Spleen (tissue), 11 donors: ENCODE results near the gene BSCL2. TPM values are rescaled to one million over a fixed set of nuclear protein-coding genes. Genes with fewer than 3 reads are reported as not detected.

Experiments
- DNase-seq: peaks from one replicate; pipeline ENCODE4 v3.0.0-alpha.2; 2020
- H3K27ac ChIP-seq, 8 donors: fragments of 200-600 bp; sonication (generic) in 7 of 8; 1 replicate in 4 of 8; 2 replicates in 4 of 8; pipeline versions ENCODE4 v1.5.0 to v1.8.0; 2016 to 2021; ENCODE audit warnings: inconsistent platforms in 4 of 8, mild to moderate bottlenecking in 4 of 8, moderate library complexity in 1 of 8
- H3K27me3 ChIP-seq, 7 donors: fragments of 200-600 bp; sonication (generic) in 6 of 7; replicated peaks in 1 of 7; 1 replicate in 4 of 7; 2 replicates in 3 of 7; pipeline versions ENCODE4 v1.5.0 to v1.8.0; 2016 to 2021; ENCODE audit warnings: inconsistent platforms in 3 of 7, mild to moderate bottlenecking in 1 of 7
- H3K36me3 ChIP-seq, 6 donors: fragments of 200-600 bp; sonication (generic) in 5 of 6; 1 replicate in 4 of 6; 2 replicates in 2 of 6; pipeline versions ENCODE4 v1.5.0 to v1.8.0; 2016 to 2021; ENCODE audit warnings: inconsistent platforms in 2 of 6
- H3K4me1 ChIP-seq, 6 donors: fragments of 200-600 bp; sonication (generic) in 5 of 6; 1 replicate in 3 of 6; 2 replicates in 3 of 6; pipeline versions ENCODE4 v1.5.0 to v1.8.0; 2016 to 2021; ENCODE audit warnings: inconsistent platforms in 3 of 6
- H3K4me3 ChIP-seq, 8 donors: fragments of 200-600 bp; sonication (generic) in 7 of 8; 1 replicate in 4 of 8; 2 replicates in 4 of 8; pipeline versions ENCODE4 v1.5.0 to v1.8.0; 2016 to 2021; ENCODE audit warnings: inconsistent platforms in 4 of 8, mild to moderate bottlenecking in 4 of 8, moderate library complexity in 2 of 8
- H3K9me3 ChIP-seq, 8 donors: fragments of 200-600 bp; sonication (generic) in 7 of 8; 1 replicate in 4 of 8; 2 replicates in 4 of 8; pipeline versions ENCODE4 v1.5.0 to v1.8.0; 2016 to 2021; ENCODE audit warnings: inconsistent platforms in 4 of 8
- POLR2A ChIP-seq, 3 donors: fragments of 450-650 bp; IDR thresholded peaks; one replicate each; pipeline ENCODE4 v1.5.1; 2017; ENCODE audit warnings: antibody characterized with exemption in 3 of 3, mild to moderate bottlenecking in 1 of 3
- POLR2AphosphoS5 ChIP-seq, 3 donors: sonication (generic); formaldehyde crosslinking; IDR thresholded peaks; one replicate each; pipeline ENCODE4 v1.5.1; 2017; ENCODE audit warnings: antibody characterized with exemption in 3 of 3
- WGBS, 5 donors: extraction: QIAGEN DNeasy Blood & Tissue Kit in 3 of 5; methylation state at CpG; one replicate each; pipeline versions ENCODE4 v1.1.5 to v1.1.7; 2013 to 2018; 5-methylcytosine and 5-hydroxymethylcytosine counted together
- intact Hi-C: fragments of 100-400 bp; cut with DNase I; formaldehyde crosslinking; loops from one replicate; pipeline ENCODE4 v1.15.0; 2023; ENCODE audit warnings: low total_unique reads
- polyA plus RNA-seq, 3 donors: library from polyadenylated mRNA; stranded (reverse); fragments of 200-250 nt; gene quantifications; one replicate each; pipeline ENCODE4 v1.2.1, GENCODE V29; 2013
- total RNA-seq, 7 donors: library from RNA; depleted of rRNA in 3 of 7; stranded (reverse); fragments of >200 nt in 3 of 7; fragmentation: NEBNext Ultra II Directional in 4 of 7; extraction: Animal tissue kit (Norgen Biotek cat#: 25700) in 4 of 7; gene quantifications; one replicate each; pipeline versions ENCODE4 v1.1.0 to v1.2.1, GENCODE V29; 2016 to 2021
- TF ChIP-seq, protein P1 (sequence below), 11 experiments: fragments of 200-600 bp in 7 of 11; fragments of 450-650 bp in 4 of 11; sonication (generic) in 4 of 11; IDR thresholded peaks in 8 of 11; conservative IDR thresholded peaks in 3 of 11; 1 replicate in 7 of 11; 2 replicates in 4 of 11; pipeline versions ENCODE4 v1.4.0 to v1.8.0; 2016 to 2021; ENCODE audit warnings: antibody characterized with exemption in 11 of 11, inconsistent platforms in 4 of 11, mild to moderate bottlenecking in 1 of 11
- donor health status: healthy with polysubstance abuse.
- donor health status: DM: no; HTN: no; CAD: no; lungs with moderate emphysema.
- donor health status: DM: no; HTN: no; CAD: no.
- donor health status: Bipolar disorder and iron deficiency.
- donor health status: healthy.
- donor health status: DM: no; HTN: no; CAD: no.
- donor health status: DM: yes; HTN: yes; CAD: no.

The BSCL2 gene
- total and polyA plus RNA-seq, 10 donors: 25.6 to 66.0 (median 43.0) TPM

DNA sequence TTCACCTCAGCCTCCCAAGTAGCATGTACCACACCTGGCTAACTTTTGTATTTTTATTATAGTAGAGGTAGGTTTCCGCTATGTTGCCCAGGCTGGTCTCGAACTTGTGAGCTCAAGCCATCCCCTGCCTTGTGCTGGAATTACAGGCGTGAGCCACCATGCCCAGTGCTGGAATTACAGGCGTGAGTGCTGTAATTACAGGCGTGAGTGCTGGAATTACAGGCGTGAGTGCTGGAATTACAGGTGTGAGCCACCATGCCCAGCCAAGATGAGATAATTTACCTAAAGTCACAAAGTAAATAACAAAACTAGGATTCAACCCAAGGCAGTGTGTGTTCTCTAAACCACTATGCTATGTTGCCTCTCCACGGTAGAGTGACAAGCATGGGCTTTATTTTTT, 24.7 kb downstream of the BSCL2 start:
- no peaks in the 10 kb centered on the region for H3K9me3 ChIP-seq
- H3K27ac ChIP-seq: no peak overlapping the region
- H3K4me3 ChIP-seq: no peak overlapping the region
- peaks cover 1 to 10% (median 4%) of the 10 kb centered on the region in 7 donors for H3K27me3 ChIP-seq
- H3K4me1 ChIP-seq: peaks cover 15 to 36% (median 21%) of the 10 kb centered on the region in 6 donors
- WGBS, 5 donors: 91 to 96% (median 95%) methylated on average over 7 of the region's 7 CpGs
- intact Hi-C loops: no loop called here
- H3K36me3 ChIP-seq: peaks cover 0 to 6% (median 3%) of the 10 kb centered on the region in 6 donors
- TF ChIP-seq POLR2AphosphoS5 (IDR thresholded peaks at IDR 0.05) (no peak), POLR2A (IDR thresholded peaks at IDR 0.05) (no peak)
- TF ChIP-seq, protein P1, sequence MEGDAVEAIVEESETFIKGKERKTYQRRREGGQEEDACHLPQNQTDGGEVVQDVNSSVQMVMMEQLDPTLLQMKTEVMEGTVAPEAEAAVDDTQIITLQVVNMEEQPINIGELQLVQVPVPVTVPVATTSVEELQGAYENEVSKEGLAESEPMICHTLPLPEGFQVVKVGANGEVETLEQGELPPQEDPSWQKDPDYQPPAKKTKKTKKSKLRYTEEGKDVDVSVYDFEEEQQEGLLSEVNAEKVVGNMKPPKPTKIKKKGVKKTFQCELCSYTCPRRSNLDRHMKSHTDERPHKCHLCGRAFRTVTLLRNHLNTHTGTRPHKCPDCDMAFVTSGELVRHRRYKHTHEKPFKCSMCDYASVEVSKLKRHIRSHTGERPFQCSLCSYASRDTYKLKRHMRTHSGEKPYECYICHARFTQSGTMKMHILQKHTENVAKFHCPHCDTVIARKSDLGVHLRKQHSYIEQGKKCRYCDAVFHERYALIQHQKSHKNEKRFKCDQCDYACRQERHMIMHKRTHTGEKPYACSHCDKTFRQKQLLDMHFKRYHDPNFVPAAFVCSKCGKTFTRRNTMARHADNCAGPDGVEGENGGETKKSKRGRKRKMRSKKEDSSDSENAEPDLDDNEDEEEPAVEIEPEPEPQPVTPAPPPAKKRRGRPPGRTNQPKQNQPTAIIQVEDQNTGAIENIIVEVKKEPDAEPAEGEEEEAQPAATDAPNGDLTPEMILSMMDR (IDR thresholded peaks at IDR 0.05 in 8 of 11, conservative IDR thresholded peaks at IDR 0.05 in 3 of 11): no peak
- DNase-seq: no peak

DNA sequence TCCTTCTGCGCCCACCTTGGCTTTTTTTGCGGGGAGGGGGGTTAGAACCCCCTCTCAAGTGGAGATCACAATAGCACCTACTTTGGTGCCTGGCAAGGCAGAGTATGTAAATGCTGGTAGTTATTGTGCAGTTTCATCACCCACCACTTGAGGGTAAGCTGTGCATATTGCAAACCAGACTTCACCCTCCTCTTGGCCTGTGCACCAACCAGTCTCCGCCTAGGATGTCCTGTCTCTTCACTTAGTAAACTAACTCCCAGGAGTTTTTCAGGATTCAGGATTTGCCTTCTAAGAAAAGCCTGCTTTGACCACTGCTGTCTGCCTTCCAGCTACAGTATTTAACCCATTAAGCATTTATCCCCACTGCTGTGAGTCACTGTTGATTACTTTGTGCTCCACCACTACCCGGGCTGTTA, 26.4 kb downstream of the BSCL2 start:
- WGBS, 5 donors: 44 to 70% (median 59%) methylated on average over 4 of the region's 4 CpGs
- Histone ChIP-seq H3K27me3 (no peaks in the 10 kb centered on the region), H3K27ac (peak overlapping the region in 3 of 8 donors; percentile 19 to 64 (median 26)), H3K4me3 (no peak overlapping the region), H3K36me3 (peaks cover 0 to 23% (median 20%) of the 10 kb centered on the region in 6 donors), H3K4me1 (peaks cover 17 to 49% (median 34%) of the 10 kb centered on the region in 6 donors), H3K9me3 (no peaks in the 10 kb centered on the region)
- no peak for DNase-seq
- intact Hi-C loops: no loop called here
- TF ChIP-seq POLR2A (IDR thresholded peaks at IDR 0.05) (no peak), POLR2AphosphoS5 (IDR thresholded peaks at IDR 0.05) (no peak)
- TF ChIP-seq, protein P1 (IDR thresholded peaks at IDR 0.05 in 8 of 11, conservative IDR thresholded peaks at IDR 0.05 in 3 of 11): peak in 10 of 11 experiments; percentile 10 to 59 (median 47)

DNA sequence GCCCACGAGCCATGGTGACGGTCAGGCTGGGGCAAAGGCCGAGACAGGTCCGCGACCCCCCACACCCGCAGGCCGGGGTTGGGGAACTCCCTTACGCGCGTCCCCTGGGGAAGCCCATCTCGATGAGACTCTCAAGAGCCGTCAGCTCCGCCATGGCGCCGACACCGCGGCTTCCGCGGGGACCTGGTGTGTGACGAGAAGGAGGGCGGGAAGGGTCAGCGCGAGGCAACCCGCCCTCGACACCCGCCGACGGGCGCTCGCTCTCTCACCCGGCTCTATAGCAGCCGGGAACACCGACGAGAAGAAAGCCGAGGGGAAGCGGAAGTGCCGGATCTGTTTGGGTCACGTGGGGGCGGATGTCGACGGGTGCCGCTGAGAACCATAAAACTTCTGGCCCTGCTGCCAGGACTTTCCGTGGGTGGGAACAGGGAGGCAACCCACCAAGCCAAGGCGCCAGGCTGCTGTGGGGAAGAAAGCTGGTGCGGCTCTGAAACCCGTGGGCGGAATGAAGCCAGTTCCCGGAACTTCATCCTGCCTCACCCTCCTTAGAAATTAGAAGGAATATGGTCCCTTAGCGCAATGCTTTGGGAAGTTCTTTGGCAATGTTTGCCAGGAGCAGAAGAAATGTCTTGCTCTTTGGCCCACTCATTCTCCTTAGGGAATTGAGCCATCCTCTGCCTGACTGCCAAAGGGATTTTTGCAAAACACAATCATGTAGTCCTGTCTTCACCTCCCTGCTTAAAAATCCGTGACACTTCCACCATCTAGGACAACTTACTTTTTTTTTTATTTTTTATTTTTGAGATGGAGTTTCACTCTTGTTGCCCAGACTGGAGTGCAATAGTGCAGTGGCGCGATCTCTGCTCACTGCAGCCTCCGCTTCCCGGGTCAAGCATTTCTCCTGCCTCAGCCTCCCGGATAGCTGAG, 28.2 kb downstream of the BSCL2 start, which contains the start of gene UBXN1:
Gene UBXN1 (minus strand): TSS at position 304 of the 927 bp plus-strand sequence. CDS start 150 bp downstream, at position 154.
- DNase-seq: peak; percentile 96
- peak within 1 kb of the TSS; percentile 77 to 99 (median 96) for H3K4me3 ChIP-seq
- H3K27ac ChIP-seq: peak within 1 kb of the TSS; percentile 76 to 96 (median 92)
- TF ChIP-seq POLR2A (IDR thresholded peaks at IDR 0.05) (no peak), POLR2AphosphoS5 (IDR thresholded peaks at IDR 0.05) (peak; percentile 93 to 95 (median 95))
- TF ChIP-seq, protein P1 (IDR thresholded peaks at IDR 0.05 in 8 of 11, conservative IDR thresholded peaks at IDR 0.05 in 3 of 11): peak in 1 of 11 experiments; percentile 6
- H3K9me3 ChIP-seq: no peaks in the 10 kb centered on the region
- peaks cover 0 to 41% (median 31%) of the 10 kb centered on the region in 6 donors for H3K36me3 ChIP-seq
- intact Hi-C loops: loop anchor here (10.0 kb wide), 1 partner anchor 84 kb away; the partner anchor contains the start of gene TUT1
- WGBS, 5 donors: 9 to 20% (median 9%) methylated on average over 21 to 55 of the region's 55 CpGs
- H3K4me1 ChIP-seq: peaks cover 17 to 66% (median 37%) of the 10 kb centered on the region in 6 donors
- H3K27me3 ChIP-seq: no peaks in the 10 kb centered on the region

DNA sequence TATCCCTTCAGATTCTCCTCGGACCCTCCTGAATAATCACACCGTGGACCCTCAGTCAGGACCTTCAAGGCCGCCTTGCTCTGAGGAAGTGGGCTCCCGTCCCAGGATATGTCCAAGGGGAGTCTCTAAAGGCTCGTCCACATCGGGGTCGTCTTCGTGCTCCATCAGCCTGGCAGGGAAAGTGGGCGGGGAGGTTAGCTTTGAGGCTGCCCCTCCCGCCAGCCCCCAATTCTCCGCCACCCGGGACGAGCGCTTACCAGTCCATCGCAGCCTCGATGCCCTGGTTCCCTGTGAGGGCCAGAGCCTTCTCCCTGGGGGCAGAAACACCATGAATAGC, 28.8 kb downstream of the BSCL2 start:
- Histone ChIP-seq H3K36me3 (peaks cover 0 to 48% (median 38%) of the 10 kb centered on the region in 6 donors), H3K4me1 (peaks cover 20 to 72% (median 43%) of the 10 kb centered on the region in 6 donors), H3K4me3 (peak overlapping the region; percentile 77 to 99 (median 96)), H3K27ac (peak overlapping the region; percentile 76 to 96 (median 92)), H3K9me3 (no peaks in the 10 kb centered on the region), H3K27me3 (no peaks in the 10 kb centered on the region)
- intact Hi-C loops: loop anchor here (10.0 kb wide), 1 partner anchor 84 kb away; the partner anchor contains the start of gene TUT1
- 2 to 10% (median 4%) methylated on average over 5 to 16 of the region's 16 CpGs for WGBS, 5 donors
- TF ChIP-seq, protein P1 (IDR thresholded peaks at IDR 0.05 in 8 of 11, conservative IDR thresholded peaks at IDR 0.05 in 3 of 11): no peak
- TF ChIP-seq POLR2A (IDR thresholded peaks at IDR 0.05) (no peak), POLR2AphosphoS5 (IDR thresholded peaks at IDR 0.05) (no peak)
- DNase-seq: no peak
